Retinal pigment epithelial cell (primary cell): Measurements from ENCODE around the gene OR4D9.
"Not testable (repeated sequence)": the region's sequence is repeated elsewhere in the genome, so short reads cannot be mapped to it uniquely, and the experiment has no call there.

Experiments
- DNase-seq: peaks from one replicate; pipeline ENCODE4 v3.0.0-alpha.2; 2010; ENCODE audit warnings: low read depth
- H3K4me3 ChIP-seq: 2 replicates; pipeline ENCODE4 v1.5.1; 2011; ENCODE audit warnings: mild to moderate bottlenecking, low read length, control low read depth, moderate library complexity
- TF ChIP-seq, protein P1 (sequence below): conservative IDR thresholded peaks from 2 replicates; pipeline ENCODE4 v1.5.1; 2011; ENCODE audit warnings: low read depth, low read length, control low read depth, inconsistent platforms

The OR4D9 gene

DNA sequence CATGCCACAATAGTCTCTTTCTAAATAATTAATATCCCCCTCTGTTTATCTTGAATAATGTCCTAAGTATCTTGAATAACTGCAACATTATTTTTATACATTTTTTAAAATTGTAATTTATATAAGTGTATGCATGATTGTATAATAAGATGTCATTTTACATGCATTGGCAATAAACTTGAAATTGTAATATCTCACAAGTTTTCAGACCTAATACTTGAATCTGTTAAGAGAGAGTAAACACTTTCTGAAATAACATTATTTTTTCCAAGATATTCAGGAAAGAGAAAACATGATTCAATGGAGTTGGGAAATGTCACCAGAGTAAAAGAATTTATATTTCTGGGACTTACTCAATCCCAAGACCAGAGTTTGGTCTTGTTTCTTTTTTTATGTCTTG, 8.1 kb upstream of the OR4D9 start, which contains the start of gene OR4D11:
OR4D11 (plus strand) TSS at position 301 of the 400 bp plus-strand sequence; CDS start at position 301, 0 bp downstream.
- DNase-seq: no peak
- TF ChIP-seq, protein P1, sequence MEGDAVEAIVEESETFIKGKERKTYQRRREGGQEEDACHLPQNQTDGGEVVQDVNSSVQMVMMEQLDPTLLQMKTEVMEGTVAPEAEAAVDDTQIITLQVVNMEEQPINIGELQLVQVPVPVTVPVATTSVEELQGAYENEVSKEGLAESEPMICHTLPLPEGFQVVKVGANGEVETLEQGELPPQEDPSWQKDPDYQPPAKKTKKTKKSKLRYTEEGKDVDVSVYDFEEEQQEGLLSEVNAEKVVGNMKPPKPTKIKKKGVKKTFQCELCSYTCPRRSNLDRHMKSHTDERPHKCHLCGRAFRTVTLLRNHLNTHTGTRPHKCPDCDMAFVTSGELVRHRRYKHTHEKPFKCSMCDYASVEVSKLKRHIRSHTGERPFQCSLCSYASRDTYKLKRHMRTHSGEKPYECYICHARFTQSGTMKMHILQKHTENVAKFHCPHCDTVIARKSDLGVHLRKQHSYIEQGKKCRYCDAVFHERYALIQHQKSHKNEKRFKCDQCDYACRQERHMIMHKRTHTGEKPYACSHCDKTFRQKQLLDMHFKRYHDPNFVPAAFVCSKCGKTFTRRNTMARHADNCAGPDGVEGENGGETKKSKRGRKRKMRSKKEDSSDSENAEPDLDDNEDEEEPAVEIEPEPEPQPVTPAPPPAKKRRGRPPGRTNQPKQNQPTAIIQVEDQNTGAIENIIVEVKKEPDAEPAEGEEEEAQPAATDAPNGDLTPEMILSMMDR: no peak
- H3K4me3 ChIP-seq: no peak within 1 kb of the TSS

DNA sequence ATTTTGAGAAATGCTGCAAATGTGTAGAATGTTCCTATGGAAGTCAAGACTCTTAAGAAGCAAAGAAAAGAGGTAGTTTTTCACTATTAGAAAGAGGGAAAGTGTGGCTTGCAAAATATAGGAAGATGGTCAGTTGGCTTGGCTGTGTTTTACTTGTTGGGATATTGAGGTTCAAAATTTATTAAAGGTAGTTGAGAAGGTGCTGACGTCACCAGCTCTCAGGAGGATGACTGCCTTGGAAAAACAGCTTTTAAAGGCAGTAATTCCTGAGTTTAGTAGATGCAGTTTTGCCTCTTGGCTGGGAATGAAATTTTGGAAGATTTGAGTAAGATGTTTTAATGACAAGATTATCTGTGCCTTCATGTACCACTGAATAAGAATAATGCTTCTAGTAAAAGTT, 336 bp downstream of the OR4D9 start:
- H3K4me3 ChIP-seq: no peak overlapping the region
- TF ChIP-seq, protein P1: no peak
- DNase-seq: no peak

DNA sequence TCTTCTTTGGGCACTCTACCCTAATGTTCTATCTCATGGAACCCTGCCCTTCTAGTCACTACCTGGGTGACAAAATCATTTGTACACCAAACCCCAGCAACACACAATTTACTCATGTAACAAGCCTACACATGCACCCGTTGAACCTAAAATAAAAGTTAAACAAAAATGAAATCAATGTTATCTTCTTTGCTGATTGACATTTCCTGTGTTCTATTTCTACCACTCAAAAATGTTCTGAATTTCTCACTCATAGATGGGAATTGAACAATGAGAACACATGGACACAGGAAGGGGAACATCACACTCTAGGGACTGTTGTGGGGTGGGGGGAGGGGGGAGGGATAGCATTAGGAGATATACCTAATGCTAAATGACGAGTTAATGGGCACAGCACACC, 8.8 kb downstream of the OR4D9 start:
- DNase-seq, H3K4me3 ChIP-seq: not testable (repeated sequence)

DNA sequence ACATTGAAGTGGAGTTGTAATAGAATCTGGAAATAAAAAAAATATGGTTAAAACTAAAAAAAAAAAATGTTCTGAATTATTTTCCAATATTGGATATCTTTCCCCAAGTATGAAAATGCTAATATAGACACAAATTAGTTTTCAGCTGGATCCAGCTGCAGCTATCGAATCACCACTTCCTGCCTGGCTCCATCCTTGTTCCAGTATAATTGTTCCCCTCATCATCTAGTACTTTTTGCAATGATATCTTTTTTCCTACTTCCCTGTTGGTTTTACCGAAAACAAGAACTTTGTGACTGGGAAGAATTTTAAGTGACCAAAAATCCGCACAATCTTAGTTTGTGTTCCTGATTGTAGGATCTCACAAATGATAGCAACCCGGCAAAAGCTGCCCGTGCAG, 9.4 kb downstream of the OR4D9 start:
- TF ChIP-seq, protein P1: no peak
- no peak overlapping the region for H3K4me3 ChIP-seq
- DNase-seq: no peak

DNA sequence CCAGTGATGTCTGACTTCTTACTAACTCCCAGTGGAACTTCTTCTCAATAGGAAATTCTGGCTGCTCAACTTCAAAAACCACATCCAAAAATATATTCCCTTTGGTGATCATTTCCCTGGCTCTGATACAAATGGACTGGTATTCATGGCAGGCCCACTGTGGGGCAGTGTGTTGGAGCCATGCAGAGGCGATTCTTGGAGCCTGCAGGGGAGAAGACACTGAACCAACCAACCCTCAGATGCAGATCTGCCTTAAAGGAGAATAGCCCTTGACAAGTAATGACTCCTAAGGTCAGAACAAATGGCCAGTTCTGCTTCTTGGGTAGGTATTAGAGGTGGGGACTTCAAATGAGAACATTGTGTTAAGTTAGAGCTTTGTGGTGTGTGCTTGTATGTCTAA, 12.2 kb downstream of the OR4D9 start:
- DNase-seq: no peak
- H3K4me3 ChIP-seq: no peak overlapping the region
- TF ChIP-seq, protein P1: no peak

DNA sequence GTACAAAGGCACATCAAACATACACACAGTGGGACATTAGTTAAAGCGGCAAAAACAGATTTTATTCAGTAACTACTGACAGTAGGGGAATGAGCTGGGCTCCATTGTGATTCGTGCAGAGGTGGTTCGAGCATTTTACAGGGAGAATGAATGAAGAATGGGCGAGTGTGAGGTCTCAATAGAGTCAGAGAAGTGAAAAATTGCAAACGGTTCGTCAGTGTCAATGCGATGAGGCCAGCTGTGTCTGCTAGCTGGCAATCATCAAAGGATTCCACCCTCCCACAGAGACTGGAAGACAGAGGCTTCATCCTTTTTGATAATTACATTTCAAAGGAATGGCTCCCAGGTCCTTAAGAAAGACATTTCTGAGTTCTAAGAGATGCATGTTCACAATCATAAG, 17.4 kb downstream of the OR4D9 start:
- TF ChIP-seq, protein P1: no peak
- no peak overlapping the region for H3K4me3 ChIP-seq
- no peak for DNase-seq

DNA sequence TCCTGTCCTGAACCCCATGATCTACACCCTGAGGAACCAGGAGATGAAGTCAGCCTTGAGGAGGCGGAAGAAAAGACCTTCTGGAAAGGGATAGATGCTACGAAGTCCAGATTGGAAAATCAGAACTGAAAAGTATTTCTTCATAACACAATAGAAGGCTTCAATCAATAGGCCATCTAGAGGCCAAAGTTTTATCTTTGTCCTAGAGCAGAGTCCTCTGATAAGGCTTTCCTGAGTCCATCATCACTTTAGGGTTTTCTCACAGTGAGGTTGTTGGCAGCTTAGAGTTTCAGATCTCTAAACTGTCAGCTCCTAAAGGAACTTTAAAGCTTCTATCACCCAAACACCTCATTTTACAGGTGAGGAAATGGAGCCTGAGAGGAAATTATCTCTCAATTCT, 21.3 kb downstream of the OR4D9 start:
- H3K4me3 ChIP-seq: no peak overlapping the region
- TF ChIP-seq, protein P1: no peak
- DNase-seq: no peak

DNA sequence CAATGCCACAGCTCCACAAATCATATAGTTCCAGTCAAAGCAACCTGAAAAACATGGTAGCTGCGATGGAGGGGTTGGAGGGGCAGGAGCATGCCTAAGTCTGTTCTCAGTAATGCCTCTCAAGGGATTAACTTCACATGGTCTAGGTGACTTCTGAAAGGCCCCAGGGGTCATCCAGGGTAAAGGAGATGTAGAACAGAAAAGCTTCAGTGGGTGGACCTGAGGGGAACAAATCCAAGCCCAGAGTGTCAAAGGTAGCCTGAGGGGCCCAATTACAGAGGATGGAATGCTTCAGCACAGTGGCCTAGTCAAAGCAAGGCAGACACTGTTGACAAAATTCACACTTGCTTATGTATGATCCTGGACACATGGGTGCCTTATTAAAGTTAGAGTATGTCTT, 23.3 kb downstream of the OR4D9 start:
- DNase-seq: no peak
- no peak overlapping the region for H3K4me3 ChIP-seq
- TF ChIP-seq, protein P1: no peak
